SK-N-SH treated with all-trans-retinoic acid at 6 μM for 48 hours (cell line): Measurements from ENCODE around the gene ASB6.

Experiments
- ATAC-seq: fragments of 200-7000 bp; cut with Tn5 transposase; 3 replicates; pipeline ENCODE4 v1.9.1; 2020; ENCODE audit warnings: mild to moderate bottlenecking, moderate library complexity
- ARNTL ChIP-seq: fragments of 450-650 bp; formaldehyde crosslinking; IDR thresholded peaks from 2 replicates; pipeline ENCODE4 v1.5.0; 2020; ENCODE audit warnings: low read depth, mild to moderate bottlenecking, moderate library complexity, borderline replicate concordance
- BACH2 ChIP-seq: fragments of 250-450 bp; sonication (Bioruptor Pico); IDR thresholded peaks from 2 replicates; pipeline ENCODE4 v1.9.0; 2021; ENCODE audit warnings: mild to moderate bottlenecking, borderline replicate concordance
- CREB5 ChIP-seq: fragments of 250-450 bp; sonication (Bioruptor Pico); IDR thresholded peaks from 2 replicates; pipeline ENCODE4 v1.5.1; 2020; ENCODE audit warnings: low read depth, mild to moderate bottlenecking, moderate library complexity
- CSDC2 ChIP-seq: fragments of 250-450 bp; sonication (Bioruptor Pico); IDR thresholded peaks from 2 replicates; pipeline ENCODE4 v1.5.0; 2020; ENCODE audit warnings: mild to moderate bottlenecking, moderate library complexity
- ESRRG ChIP-seq: fragments of 250-450 bp; sonication (Bioruptor Pico); IDR thresholded peaks from 2 replicates; pipeline ENCODE4 v1.6.1; 2021; ENCODE audit warnings: mild to moderate bottlenecking
- GLIS3 ChIP-seq: fragments of 250-450 bp; sonication (Bioruptor Pico); IDR thresholded peaks from 2 replicates; pipeline ENCODE4 v1.5.0; 2020; ENCODE audit warnings: mild to moderate bottlenecking, moderate library complexity
- ISL1 ChIP-seq: fragments of 250-450 bp; sonication (Bioruptor Pico); IDR thresholded peaks from 2 replicates; pipeline ENCODE4 v2.1.2; 2022; ENCODE audit warnings: mild to moderate bottlenecking, moderate library complexity
- OSR1 ChIP-seq: fragments of 250-450 bp; sonication (Bioruptor Pico); IDR thresholded peaks from 2 replicates; pipeline ENCODE4 v1.8.0; 2022; ENCODE audit warnings: moderate library complexity, mild to moderate bottlenecking, inconsistent platforms
- PATZ1 ChIP-seq: fragments of 250-450 bp; sonication (Bioruptor Pico); IDR thresholded peaks from 2 replicates; pipeline ENCODE4 v1.8.0; 2020; ENCODE audit warnings: mild to moderate bottlenecking, moderate library complexity, borderline replicate concordance
- PPARA ChIP-seq: fragments of 250-450 bp; sonication (Bioruptor Pico); IDR thresholded peaks from 2 replicates; pipeline ENCODE4 v1.5.0; 2020; ENCODE audit warnings: mild to moderate bottlenecking, borderline replicate concordance
- RARB ChIP-seq: fragments of 250-450 bp; sonication (Bioruptor Pico); IDR thresholded peaks from 2 replicates; pipeline ENCODE4 v1.8.0; 2021; ENCODE audit warnings: mild to moderate bottlenecking, moderate library complexity
- SNAI2 ChIP-seq: fragments of 250-450 bp; sonication (Bioruptor Pico); IDR thresholded peaks from 2 replicates; pipeline ENCODE4 v1.5.0; 2020; ENCODE audit warnings: mild to moderate bottlenecking, moderate library complexity
- TCF4 ChIP-seq: fragments of 250-450 bp; sonication (Bioruptor Pico); IDR thresholded peaks from 2 replicates; pipeline ENCODE4 v1.8.0; 2021; ENCODE audit warnings: mild to moderate bottlenecking, moderate library complexity, borderline replicate concordance
- TOX ChIP-seq: fragments of 250-450 bp; sonication (Bioruptor Pico); IDR thresholded peaks from 2 replicates; pipeline ENCODE4 v1.8.0; 2021; ENCODE audit warnings: mild to moderate bottlenecking, moderate library complexity, borderline replicate concordance
- ZC3H10 ChIP-seq: fragments of 250-450 bp; sonication (Bioruptor Pico); IDR thresholded peaks from 2 replicates; pipeline ENCODE4 v1.5.1; 2021; ENCODE audit warnings: mild to moderate bottlenecking, moderate library complexity
- ZFP3 ChIP-seq: fragments of 250-450 bp; sonication (Bioruptor Pico); IDR thresholded peaks from 2 replicates; pipeline ENCODE4 v1.5.0; 2020; ENCODE audit warnings: mild to moderate bottlenecking, moderate library complexity
- ZFP30 ChIP-seq: fragments of 450-650 bp; formaldehyde crosslinking; IDR thresholded peaks from 2 replicates; pipeline ENCODE4 v1.5.0; 2022; ENCODE audit warnings: mild to moderate bottlenecking, moderate library complexity
- ZNF565 ChIP-seq: fragments of 450-650 bp; formaldehyde crosslinking; conservative IDR thresholded peaks from 2 replicates; pipeline ENCODE4 v1.5.0; 2020; ENCODE audit warnings: low read depth, mild to moderate bottlenecking, moderate library complexity
- ZNF70 ChIP-seq: fragments of 450-650 bp; formaldehyde crosslinking; IDR thresholded peaks from 2 replicates; pipeline ENCODE4 v1.5.0; 2020; ENCODE audit warnings: mild to moderate bottlenecking, moderate library complexity
- ZNF8 ChIP-seq: fragments of 450-650 bp; formaldehyde crosslinking; IDR thresholded peaks from 2 replicates; pipeline ENCODE4 v1.5.0; 2020; ENCODE audit warnings: mild to moderate bottlenecking, moderate library complexity
- TF ChIP-seq, protein P1 (sequence below): fragments of 250-450 bp; sonication (Bioruptor Pico); IDR thresholded peaks from 2 replicates; pipeline ENCODE4 v1.5.0; 2020; ENCODE audit warnings: mild to moderate bottlenecking, moderate library complexity
- TF ChIP-seq, protein P2 (sequence below): fragments of 250-450 bp; sonication (Bioruptor Pico); IDR thresholded peaks from 2 replicates; pipeline ENCODE4 v1.5.1; 2021; ENCODE audit warnings: mild to moderate bottlenecking, moderate library complexity

The ASB6 gene

DNA sequence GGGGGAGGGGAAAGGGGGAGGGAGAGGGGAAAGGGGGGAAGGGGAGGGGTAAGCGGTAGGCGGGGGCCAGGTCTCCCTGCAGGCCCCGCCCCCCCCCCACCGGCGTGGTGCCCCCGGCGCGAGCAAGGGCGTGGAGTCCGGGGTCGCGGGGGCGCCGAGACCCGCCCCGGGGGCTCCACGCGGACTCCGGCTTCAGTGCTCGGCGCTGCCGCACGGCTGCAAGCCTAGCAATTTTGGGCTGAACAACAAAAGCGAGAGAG lies 31.8 kb downstream of the ASB6 start:
- TF ChIP-seq SNAI2 (CRISPR knock-in tag) (no peak), TCF4 (CRISPR knock-in tag) (no peak), ARNTL (CRISPR knock-in tag) (no peak), ESRRG (no peak), PPARA (CRISPR knock-in tag) (no peak), ZFP3 (CRISPR knock-in tag) (no peak), OSR1 (CRISPR knock-in tag) (no peak), ZFP30 (CRISPR knock-in tag) (no peak), CREB5 (CRISPR knock-in tag) (no peak), RARB (CRISPR knock-in tag) (no peak), BACH2 (no peak), CSDC2 (no peak), ISL1 (CRISPR knock-in tag) (no peak)
- TF ChIP-seq, all 23 proteins: peak for 0
- no peak for ATAC-seq

- ATAC-seq = no peak
- TF ChIP-seq GLIS3 (CRISPR knock-in tag) = no peak
- no peak for TF ChIP-seq OSR1 (CRISPR knock-in tag)
- TF ChIP-seq, protein P1, sequence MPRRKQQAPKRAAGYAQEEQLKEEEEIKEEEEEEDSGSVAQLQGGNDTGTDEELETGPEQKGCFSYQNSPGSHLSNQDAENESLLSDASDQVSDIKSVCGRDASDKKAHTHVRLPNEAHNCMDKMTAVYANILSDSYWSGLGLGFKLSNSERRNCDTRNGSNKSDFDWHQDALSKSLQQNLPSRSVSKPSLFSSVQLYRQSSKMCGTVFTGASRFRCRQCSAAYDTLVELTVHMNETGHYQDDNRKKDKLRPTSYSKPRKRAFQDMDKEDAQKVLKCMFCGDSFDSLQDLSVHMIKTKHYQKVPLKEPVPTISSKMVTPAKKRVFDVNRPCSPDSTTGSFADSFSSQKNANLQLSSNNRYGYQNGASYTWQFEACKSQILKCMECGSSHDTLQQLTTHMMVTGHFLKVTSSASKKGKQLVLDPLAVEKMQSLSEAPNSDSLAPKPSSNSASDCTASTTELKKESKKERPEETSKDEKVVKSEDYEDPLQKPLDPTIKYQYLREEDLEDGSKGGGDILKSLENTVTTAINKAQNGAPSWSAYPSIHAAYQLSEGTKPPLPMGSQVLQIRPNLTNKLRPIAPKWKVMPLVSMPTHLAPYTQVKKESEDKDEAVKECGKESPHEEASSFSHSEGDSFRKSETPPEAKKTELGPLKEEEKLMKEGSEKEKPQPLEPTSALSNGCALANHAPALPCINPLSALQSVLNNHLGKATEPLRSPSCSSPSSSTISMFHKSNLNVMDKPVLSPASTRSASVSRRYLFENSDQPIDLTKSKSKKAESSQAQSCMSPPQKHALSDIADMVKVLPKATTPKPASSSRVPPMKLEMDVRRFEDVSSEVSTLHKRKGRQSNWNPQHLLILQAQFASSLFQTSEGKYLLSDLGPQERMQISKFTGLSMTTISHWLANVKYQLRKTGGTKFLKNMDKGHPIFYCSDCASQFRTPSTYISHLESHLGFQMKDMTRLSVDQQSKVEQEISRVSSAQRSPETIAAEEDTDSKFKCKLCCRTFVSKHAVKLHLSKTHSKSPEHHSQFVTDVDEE (CRISPR knock-in tag) = no peak
- no peak for TF ChIP-seq CREB5 (CRISPR knock-in tag)
- TF ChIP-seq ZFP3 (CRISPR knock-in tag) = no peak
- TF ChIP-seq ARNTL (CRISPR knock-in tag) = no peak
- no peak for TF ChIP-seq ZNF565 (CRISPR knock-in tag)
- TF ChIP-seq ZFP30 (CRISPR knock-in tag) = no peak
- TF ChIP-seq TOX (CRISPR knock-in tag) = no peak
These were observed 32.3 kb downstream of the ASB6 start for GRCh38 chr9:129609486-129610212.

DNA sequence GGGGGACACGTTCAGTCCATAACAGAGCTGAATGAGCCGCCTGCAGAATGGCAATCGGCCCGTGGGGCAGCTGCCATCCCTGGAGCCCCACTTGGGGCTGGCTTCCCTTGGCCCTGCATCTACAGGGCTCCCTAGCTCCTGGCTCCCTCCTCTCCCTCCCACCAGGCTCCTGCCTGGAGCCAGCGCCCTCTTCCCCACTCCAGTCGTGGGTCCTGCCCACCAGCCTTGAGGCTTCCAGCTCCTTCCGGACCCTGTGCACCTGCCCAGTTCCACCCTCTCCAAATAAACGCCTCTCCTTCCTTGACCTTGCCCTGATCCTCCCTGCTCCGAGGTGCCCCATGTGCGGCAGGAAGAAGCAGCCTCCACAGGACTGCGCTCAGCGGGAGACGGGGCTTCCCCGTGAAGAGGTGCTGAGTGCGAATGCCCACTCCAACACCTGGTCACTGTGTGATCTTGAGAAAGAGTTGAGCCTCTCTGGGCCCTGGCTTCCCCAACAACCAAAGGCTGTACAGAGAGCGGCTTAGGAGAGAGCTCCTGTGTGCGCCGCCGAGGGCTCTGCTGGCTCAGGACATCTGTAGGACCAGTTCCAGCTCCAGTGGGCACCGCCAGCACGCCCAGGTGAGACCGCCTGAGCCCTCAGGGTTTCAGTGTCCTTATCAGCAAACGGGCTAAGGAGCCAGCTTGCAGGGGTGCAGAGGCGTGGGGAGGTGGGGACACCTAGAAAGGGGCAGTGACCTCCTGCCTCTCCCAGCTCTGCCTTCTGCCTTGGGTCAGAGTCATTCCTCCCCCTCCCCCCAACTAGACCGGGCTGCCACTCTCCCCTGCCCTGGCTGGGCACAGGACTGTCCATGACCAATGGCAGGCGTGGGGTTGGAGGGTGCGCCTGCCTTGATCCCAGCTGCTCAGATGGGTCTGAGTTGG lies 33.1 kb downstream of the ASB6 start:
- TF ChIP-seq ZFP3 (CRISPR knock-in tag) (no peak), ZNF565 (CRISPR knock-in tag) (no peak), TCF4 (CRISPR knock-in tag) (no peak), ARNTL (CRISPR knock-in tag) (no peak), ZC3H10 (CRISPR knock-in tag) (no peak), ISL1 (CRISPR knock-in tag) (no peak), OSR1 (CRISPR knock-in tag) (no peak), ZNF8 (no peak), ZNF70 (CRISPR knock-in tag) (no peak), PATZ1 (CRISPR knock-in tag) (no peak), BACH2 (no peak), PPARA (CRISPR knock-in tag) (no peak)
- TF ChIP-seq, protein P2, sequence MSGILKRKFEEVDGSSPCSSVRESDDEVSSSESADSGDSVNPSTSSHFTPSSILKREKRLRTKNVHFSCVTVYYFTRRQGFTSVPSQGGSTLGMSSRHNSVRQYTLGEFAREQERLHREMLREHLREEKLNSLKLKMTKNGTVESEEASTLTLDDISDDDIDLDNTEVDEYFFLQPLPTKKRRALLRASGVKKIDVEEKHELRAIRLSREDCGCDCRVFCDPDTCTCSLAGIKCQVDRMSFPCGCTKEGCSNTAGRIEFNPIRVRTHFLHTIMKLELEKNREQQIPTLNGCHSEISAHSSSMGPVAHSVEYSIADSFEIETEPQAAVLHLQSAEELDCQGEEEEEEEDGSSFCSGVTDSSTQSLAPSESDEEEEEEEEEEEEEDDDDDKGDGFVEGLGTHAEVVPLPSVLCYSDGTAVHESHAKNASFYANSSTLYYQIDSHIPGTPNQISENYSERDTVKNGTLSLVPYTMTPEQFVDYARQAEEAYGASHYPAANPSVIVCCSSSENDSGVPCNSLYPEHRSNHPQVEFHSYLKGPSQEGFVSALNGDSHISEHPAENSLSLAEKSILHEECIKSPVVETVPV (CRISPR knock-in tag) = no peak
- TF ChIP-seq, protein P1 (CRISPR knock-in tag) = no peak
- no peak for ATAC-seq
